GM23338 (cell line): ENCODE data around the gene KIF18A. TPM values are rescaled to one million over a fixed set of nuclear protein-coding genes. Genes with fewer than 3 reads are reported as not detected.

Experiments used
- ATAC-seq: fragments of 200-7000 bp; cut with Tn5 transposase; 3 replicates; pipeline ENCODE4 v1.9.1; 2020
- DNase-seq: peaks from one replicate; pipeline ENCODE4 v3.0.0-alpha.2; 2015; ENCODE audit warnings: low spot score
- H2AFZ ChIP-seq: fragments of 200-600 bp; sonication (generic); 2 replicates; pipeline ENCODE4 v1.8.0; 2016; ENCODE audit warnings: antibody characterized with exemption, mild to moderate bottlenecking, moderate library complexity
- H3F3A ChIP-seq: fragments of 200-600 bp; sonication (generic); replicated peaks from 2 replicates; pipeline ENCODE4 v1.8.0; 2017; ENCODE audit warnings: antibody characterized with exemption, mixed run types, low read depth
- H3K27ac ChIP-seq: fragments of 200-600 bp; sonication (generic); 2 replicates; pipeline ENCODE4 v1.6.1; 2016; ENCODE audit warnings: low read depth
- H3K27me3 ChIP-seq: fragments of 200-600 bp; sonication (generic); 2 replicates; pipeline ENCODE4 v1.8.0; 2016; ENCODE audit warnings: mild to moderate bottlenecking, mixed run types, moderate library complexity; ENCODE audit not compliant: insufficient read depth
- H3K36me3 ChIP-seq: fragments of 200-600 bp; sonication (generic); 2 replicates; pipeline ENCODE4 v1.8.0; 2016; ENCODE audit warnings: mild to moderate bottlenecking; ENCODE audit not compliant: insufficient read depth
- H3K4me1 ChIP-seq: fragments of 200-600 bp; sonication (generic); 2 replicates; pipeline ENCODE4 v1.8.0; 2016; ENCODE audit warnings: mild to moderate bottlenecking, moderate library complexity; ENCODE audit not compliant: insufficient read depth
- H3K4me2 ChIP-seq: fragments of 200-600 bp; sonication (generic); 2 replicates; pipeline ENCODE4 v1.7.1; 2017; ENCODE audit warnings: mixed run types
- H3K4me3 ChIP-seq: fragments of 200-600 bp; sonication (generic); 2 replicates; pipeline ENCODE4 v1.6.1; 2016; ENCODE audit warnings: mixed run types
- H3K79me2 ChIP-seq: fragments of 200-600 bp; sonication (generic); replicated peaks from 2 replicates; pipeline ENCODE4 v1.8.0; 2017; ENCODE audit warnings: mild to moderate bottlenecking; ENCODE audit not compliant: insufficient read depth
- H3K9me2 ChIP-seq: fragments of 200-600 bp; sonication (generic); 2 replicates; pipeline ENCODE4 v1.8.0; 2017; ENCODE audit not compliant: insufficient read depth
- H4K20me1 ChIP-seq: fragments of 200-600 bp; sonication (generic); replicated peaks from 2 replicates; pipeline ENCODE4 v1.8.0; 2017; ENCODE audit warnings: mild to moderate bottlenecking; ENCODE audit not compliant: insufficient read depth
- H3K27ac Mint-ChIP-seq: 2 replicates; pipeline ENCODE4 v1.8.0; 2020; ENCODE audit warnings: inconsistent platforms, mild to moderate bottlenecking, moderate library complexity, mixed read lengths
- H3K27me3 Mint-ChIP-seq: 3 replicates; pipeline ENCODE4 v1.8.0; 2022; ENCODE audit warnings: low read depth, mild to moderate bottlenecking, moderate library complexity, mixed read lengths, inconsistent platforms; ENCODE audit not compliant: insufficient read depth, poor library complexity
- H3K36me3 Mint-ChIP-seq: 3 replicates; pipeline ENCODE4 v1.8.0; 2021; ENCODE audit warnings: low read depth, mild to moderate bottlenecking, inconsistent platforms, moderate library complexity, mixed read lengths
- H3K4me1 Mint-ChIP-seq: 3 replicates; pipeline ENCODE4 v1.8.0; 2020; ENCODE audit warnings: mild to moderate bottlenecking, inconsistent platforms, mixed read lengths
- H3K4me3 Mint-ChIP-seq: 3 replicates; pipeline ENCODE4 v1.8.0; 2021; ENCODE audit warnings: moderate library complexity, mild to moderate bottlenecking, inconsistent platforms, mixed read lengths
- H3K9me3 Mint-ChIP-seq: 3 replicates; pipeline ENCODE4 v1.8.0; 2020; ENCODE audit warnings: moderate library complexity, mild to moderate bottlenecking, inconsistent platforms, mixed read lengths
- CREB1 ChIP-seq: fragments of 250-450 bp; sonication (Bioruptor Pico); IDR thresholded peaks from 2 replicates; pipeline ENCODE4 v1.5.0; 2020; ENCODE audit warnings: low read depth, mild to moderate bottlenecking, moderate library complexity
- EZH2 ChIP-seq: fragments of 200-600 bp; sonication (generic); IDR thresholded peaks from one replicate; pipeline ENCODE4 v1.8.0; 2017; ENCODE audit warnings: antibody characterized with exemption, mild to moderate bottlenecking, low read depth; ENCODE audit not compliant: unreplicated experiment
- EZH2phosphoT487 ChIP-seq: fragments of 200-600 bp; sonication (generic); IDR thresholded peaks from one replicate; pipeline ENCODE4 v1.8.1; 2018; ENCODE audit warnings: antibody characterized with exemption; ENCODE audit not compliant: unreplicated experiment
- NANOG ChIP-seq: IDR thresholded peaks from 2 replicates; pipeline ENCODE4 v1.6.1; 2016; ENCODE audit warnings: antibody characterized with exemption, borderline replicate concordance
- ZNF114 ChIP-seq: fragments of 250-450 bp; sonication (Bioruptor Pico); IDR thresholded peaks from 2 replicates; pipeline ENCODE4 v1.5.0; 2020; ENCODE audit warnings: mild to moderate bottlenecking, moderate library complexity
- polyA plus RNA-seq: library from polyadenylated mRNA; unstranded; fragments of >200 nt; fragmentation: Nextera tagmentation; extraction: Ambion mirVana; gene quantifications from 2 replicates; pipeline ENCODE4 v1.2.1, GENCODE V29; 2016
- total RNA-seq: library from RNA; depleted of rRNA; stranded (reverse); fragments of >200 nt; shearing (Covaris generic); gene quantifications from 2 replicates; pipeline ENCODE4 v1.2.3, GENCODE V29; 2014
- TF ChIP-seq, protein P1 (sequence below): fragments of 250-450 bp; sonication (Bioruptor Pico); IDR thresholded peaks from 2 replicates; pipeline ENCODE4 v1.5.0; 2020; ENCODE audit warnings: mild to moderate bottlenecking, moderate library complexity
- TF ChIP-seq, protein P2 (sequence below), 2 experiments: fragments of 200-600 bp in 1 of 2; sonication (generic) in 1 of 2; conservative IDR thresholded peaks; 2 replicates each; pipeline versions ENCODE4 v1.5.1 to v1.6.1; 2016 to 2017; ENCODE audit warnings: antibody characterized with exemption in 2 of 2, low read depth in 2 of 2, mild to moderate bottlenecking in 2 of 2, moderate library complexity in 1 of 2
- TF ChIP-seq, protein P3 (sequence below): IDR thresholded peaks from one replicate; pipeline ENCODE4 v1.6.1; 2018; ENCODE audit warnings: antibody characterized with exemption; ENCODE audit not compliant: unreplicated experiment

KIF18A gene
- total and polyA plus RNA-seq, 2 experiments from 2014 or later: 22.2 to 26.5 TPM

DNA sequence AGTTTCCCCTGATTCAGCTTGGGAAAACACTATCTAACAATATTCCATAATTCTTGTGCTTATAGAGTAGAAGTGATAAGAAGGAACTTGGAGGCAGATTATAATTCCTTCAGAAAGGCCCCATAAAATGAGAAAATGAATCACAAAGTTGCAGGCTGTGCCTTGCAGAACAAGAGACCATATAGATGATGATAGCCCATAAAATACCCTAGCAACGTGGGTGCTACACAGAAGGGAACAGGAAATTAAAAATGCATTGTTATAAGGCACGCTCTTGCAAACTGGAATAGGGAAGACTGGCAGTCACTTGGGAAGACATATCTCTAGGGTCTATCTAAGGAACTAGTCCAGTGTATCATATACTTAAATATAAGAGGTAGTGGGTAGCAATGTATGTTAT is 67.6 kb downstream of the KIF18A start (continued):
- TF ChIP-seq, protein P1, sequence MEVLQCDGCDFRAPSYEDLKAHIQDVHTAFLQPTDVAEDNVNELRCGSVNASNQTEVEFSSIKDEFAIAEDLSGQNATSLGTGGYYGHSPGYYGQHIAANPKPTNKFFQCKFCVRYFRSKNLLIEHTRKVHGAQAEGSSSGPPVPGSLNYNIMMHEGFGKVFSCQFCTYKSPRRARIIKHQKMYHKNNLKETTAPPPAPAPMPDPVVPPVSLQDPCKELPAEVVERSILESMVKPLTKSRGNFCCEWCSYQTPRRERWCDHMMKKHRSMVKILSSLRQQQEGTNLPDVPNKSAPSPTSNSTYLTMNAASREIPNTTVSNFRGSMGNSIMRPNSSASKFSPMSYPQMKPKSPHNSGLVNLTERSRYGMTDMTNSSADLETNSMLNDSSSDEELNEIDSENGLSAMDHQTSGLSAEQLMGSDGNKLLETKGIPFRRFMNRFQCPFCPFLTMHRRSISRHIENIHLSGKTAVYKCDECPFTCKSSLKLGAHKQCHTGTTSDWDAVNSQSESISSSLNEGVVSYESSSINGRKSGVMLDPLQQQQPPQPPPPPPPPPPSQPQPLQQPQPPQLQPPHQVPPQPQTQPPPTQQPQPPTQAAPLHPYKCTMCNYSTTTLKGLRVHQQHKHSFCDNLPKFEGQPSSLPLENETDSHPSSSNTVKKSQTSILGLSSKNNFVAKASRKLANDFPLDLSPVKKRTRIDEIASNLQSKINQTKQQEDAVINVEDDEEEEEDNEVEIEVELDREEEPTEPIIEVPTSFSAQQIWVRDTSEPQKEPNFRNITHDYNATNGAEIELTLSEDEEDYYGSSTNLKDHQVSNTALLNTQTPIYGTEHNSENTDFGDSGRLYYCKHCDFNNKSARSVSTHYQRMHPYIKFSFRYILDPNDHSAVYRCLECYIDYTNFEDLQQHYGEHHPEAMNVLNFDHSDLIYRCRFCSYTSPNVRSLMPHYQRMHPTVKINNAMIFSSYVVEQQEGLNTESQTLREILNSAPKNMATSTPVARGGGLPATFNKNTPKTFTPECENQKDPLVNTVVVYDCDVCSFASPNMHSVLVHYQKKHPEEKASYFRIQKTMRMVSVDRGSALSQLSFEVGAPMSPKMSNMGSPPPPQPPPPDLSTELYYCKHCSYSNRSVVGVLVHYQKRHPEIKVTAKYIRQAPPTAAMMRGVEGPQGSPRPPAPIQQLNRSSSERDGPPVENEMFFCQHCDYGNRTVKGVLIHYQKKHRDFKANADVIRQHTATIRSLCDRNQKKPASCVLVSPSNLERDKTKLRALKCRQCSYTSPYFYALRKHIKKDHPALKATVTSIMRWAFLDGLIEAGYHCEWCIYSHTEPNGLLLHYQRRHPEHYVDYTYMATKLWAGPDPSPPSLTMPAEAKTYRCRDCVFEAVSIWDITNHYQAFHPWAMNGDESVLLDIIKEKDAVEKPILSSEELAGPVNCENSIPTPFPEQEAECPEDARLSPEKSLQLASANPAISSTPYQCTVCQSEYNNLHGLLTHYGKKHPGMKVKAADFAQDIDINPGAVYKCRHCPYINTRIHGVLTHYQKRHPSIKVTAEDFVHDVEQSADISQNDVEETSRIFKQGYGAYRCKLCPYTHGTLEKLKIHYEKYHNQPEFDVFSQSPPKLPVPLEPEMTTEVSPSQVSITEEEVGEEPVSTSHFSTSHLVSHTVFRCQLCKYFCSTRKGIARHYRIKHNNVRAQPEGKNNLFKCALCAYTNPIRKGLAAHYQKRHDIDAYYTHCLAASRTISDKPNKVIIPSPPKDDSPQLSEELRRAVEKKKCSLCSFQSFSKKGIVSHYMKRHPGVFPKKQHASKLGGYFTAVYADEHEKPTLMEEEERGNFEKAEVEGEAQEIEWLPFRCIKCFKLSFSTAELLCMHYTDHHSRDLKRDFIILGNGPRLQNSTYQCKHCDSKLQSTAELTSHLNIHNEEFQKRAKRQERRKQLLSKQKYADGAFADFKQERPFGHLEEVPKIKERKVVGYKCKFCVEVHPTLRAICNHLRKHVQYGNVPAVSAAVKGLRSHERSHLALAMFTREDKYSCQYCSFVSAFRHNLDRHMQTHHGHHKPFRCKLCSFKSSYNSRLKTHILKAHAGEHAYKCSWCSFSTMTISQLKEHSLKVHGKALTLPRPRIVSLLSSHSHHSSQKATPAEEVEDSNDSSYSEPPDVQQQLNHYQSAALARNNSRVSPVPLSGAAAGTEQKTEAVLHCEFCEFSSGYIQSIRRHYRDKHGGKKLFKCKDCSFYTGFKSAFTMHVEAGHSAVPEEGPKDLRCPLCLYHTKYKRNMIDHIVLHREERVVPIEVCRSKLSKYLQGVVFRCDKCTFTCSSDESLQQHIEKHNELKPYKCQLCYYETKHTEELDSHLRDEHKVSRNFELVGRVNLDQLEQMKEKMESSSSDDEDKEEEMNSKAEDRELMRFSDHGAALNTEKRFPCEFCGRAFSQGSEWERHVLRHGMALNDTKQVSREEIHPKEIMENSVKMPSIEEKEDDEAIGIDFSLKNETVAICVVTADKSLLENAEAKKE: no peak
- no peak for TF ChIP-seq EZH2

DNA sequence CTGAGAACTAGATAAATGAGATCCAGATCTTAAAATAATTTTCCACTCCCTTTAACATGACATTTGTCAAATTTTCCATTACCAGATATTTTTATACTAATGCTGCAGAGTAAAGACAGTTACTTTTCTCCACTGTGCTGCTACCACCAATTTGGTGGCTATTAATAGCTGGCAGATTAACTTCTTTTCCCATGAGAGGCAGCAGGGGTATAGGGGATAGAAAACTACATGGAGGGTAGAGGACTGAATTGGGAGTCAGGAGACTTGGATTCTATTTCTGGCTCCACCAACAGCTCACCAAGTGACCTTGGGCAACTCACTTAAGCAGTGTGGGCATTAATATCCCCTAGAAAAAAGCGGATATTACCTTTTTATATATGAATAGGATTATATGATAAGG is 69.2 kb downstream of the KIF18A start:
- peaks cover 6% of the 10 kb centered on the region; the same call in 1 of the 2 replicates for H4K20me1 ChIP-seq
- Mint-ChIP-seq H3K4me1 (no peaks in the 10 kb centered on the region), H3K9me3 (no peaks in the 10 kb centered on the region), H3K27me3 (no peaks in the 10 kb centered on the region), H3K36me3 (no peaks in the 10 kb centered on the region), H3K27ac (no peak overlapping the region), H3K4me3 (no peak overlapping the region)
- no peaks in the 10 kb centered on the region for H3K9me2 ChIP-seq
- no peak overlapping the region for H3K4me3 ChIP-seq
- no peaks in the 10 kb centered on the region for H3F3A ChIP-seq
- no peak overlapping the region for H2AFZ ChIP-seq
- no peaks in the 10 kb centered on the region for H3K79me2 ChIP-seq
- ATAC-seq (no peak), DNase-seq (no peak)
- H3K36me3 ChIP-seq: no peaks in the 10 kb centered on the region; the same call in 1 of the 2 replicates
- no peaks in the 10 kb centered on the region for H3K27me3 ChIP-seq
- no peak overlapping the region for H3K27ac ChIP-seq
- 0 out of 2 replicates have a peak, but pooled peaks cover 7% of the 10 kb centered on the region for H3K4me1 ChIP-seq
- H3K4me2 ChIP-seq: no peak overlapping the region
- TF ChIP-seq EZH2phosphoT487 (no peak), ZNF114 (CRISPR knock-in tag) (no peak), NANOG (no peak), CREB1 (no peak)
- TF ChIP-seq, protein P2, sequence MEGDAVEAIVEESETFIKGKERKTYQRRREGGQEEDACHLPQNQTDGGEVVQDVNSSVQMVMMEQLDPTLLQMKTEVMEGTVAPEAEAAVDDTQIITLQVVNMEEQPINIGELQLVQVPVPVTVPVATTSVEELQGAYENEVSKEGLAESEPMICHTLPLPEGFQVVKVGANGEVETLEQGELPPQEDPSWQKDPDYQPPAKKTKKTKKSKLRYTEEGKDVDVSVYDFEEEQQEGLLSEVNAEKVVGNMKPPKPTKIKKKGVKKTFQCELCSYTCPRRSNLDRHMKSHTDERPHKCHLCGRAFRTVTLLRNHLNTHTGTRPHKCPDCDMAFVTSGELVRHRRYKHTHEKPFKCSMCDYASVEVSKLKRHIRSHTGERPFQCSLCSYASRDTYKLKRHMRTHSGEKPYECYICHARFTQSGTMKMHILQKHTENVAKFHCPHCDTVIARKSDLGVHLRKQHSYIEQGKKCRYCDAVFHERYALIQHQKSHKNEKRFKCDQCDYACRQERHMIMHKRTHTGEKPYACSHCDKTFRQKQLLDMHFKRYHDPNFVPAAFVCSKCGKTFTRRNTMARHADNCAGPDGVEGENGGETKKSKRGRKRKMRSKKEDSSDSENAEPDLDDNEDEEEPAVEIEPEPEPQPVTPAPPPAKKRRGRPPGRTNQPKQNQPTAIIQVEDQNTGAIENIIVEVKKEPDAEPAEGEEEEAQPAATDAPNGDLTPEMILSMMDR (conservative IDR thresholded peaks at IDR 0.05; ENCODE audit: low read depth in 2 of 2): no peak
- TF ChIP-seq, protein P3, sequence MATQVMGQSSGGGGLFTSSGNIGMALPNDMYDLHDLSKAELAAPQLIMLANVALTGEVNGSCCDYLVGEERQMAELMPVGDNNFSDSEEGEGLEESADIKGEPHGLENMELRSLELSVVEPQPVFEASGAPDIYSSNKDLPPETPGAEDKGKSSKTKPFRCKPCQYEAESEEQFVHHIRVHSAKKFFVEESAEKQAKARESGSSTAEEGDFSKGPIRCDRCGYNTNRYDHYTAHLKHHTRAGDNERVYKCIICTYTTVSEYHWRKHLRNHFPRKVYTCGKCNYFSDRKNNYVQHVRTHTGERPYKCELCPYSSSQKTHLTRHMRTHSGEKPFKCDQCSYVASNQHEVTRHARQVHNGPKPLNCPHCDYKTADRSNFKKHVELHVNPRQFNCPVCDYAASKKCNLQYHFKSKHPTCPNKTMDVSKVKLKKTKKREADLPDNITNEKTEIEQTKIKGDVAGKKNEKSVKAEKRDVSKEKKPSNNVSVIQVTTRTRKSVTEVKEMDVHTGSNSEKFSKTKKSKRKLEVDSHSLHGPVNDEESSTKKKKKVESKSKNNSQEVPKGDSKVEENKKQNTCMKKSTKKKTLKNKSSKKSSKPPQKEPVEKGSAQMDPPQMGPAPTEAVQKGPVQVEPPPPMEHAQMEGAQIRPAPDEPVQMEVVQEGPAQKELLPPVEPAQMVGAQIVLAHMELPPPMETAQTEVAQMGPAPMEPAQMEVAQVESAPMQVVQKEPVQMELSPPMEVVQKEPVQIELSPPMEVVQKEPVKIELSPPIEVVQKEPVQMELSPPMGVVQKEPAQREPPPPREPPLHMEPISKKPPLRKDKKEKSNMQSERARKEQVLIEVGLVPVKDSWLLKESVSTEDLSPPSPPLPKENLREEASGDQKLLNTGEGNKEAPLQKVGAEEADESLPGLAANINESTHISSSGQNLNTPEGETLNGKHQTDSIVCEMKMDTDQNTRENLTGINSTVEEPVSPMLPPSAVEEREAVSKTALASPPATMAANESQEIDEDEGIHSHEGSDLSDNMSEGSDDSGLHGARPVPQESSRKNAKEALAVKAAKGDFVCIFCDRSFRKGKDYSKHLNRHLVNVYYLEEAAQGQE: no peak
